Measurements from ENCODE around the gene TSPAN1. TPM values are rescaled to one million over a fixed set of nuclear protein-coding genes. Genes with fewer than 3 reads are reported as not detected.

TSPAN1 gene
- total RNA-seq, 1 experiment from 2014 or later = 26.1 TPM

- Histone ChIP-seq H3K4me1 (ENCODE audit: control insufficient read depth, insufficient read depth, low read length) (peaks cover 16% of the 10 kb centered on the region), H3K9me3 (ENCODE audit: control insufficient read depth, insufficient read depth, low read depth, low read length) (no peaks in the 10 kb centered on the region), H3K27me3 (ENCODE audit: control insufficient read depth, insufficient read depth, low read length) (no peaks in the 10 kb centered on the region), H3K4me3 (ENCODE audit: low read depth in 2 of 2, low read length in 2 of 2) (no peak overlapping the region), H3K36me3 (ENCODE audit: control insufficient read depth, insufficient read depth, low read length) (peaks cover 9% of the 10 kb centered on the region; the same call in 1 of the 2 replicates), H3K27ac (ENCODE audit: low read length) (no peak overlapping the region)
- TF ChIP-seq SIN3A (IDR thresholded peaks at IDR 0.05; ENCODE audit: borderline replicate concordance, insufficient read depth, low read depth, low read length) = no peak
- TF ChIP-seq TCF7L2 (IDR thresholded peaks at IDR 0.05; ENCODE audit: low read depth, low read length) = no peak
- no peak for TF ChIP-seq CTCF (IDR thresholded peaks at IDR 0.05)
- no peak for TF ChIP-seq REST (IDR thresholded peaks at IDR 0.05; ENCODE audit: insufficient read depth in 1 of 2, low read depth in 2 of 2, low read length in 1 of 2)
- TF ChIP-seq POLR2AphosphoS5 (IDR thresholded peaks at IDR 0.05; ENCODE audit: low read depth, low read length) = no peak
- intact Hi-C loops (cut with micrococcal nuclease; ENCODE audit: unreplicated experiment) (no loop called here), in situ Hi-C loops (cut with HindIII; ENCODE audit: low pct_unique_long_range_greater_than_20kb, low sequenced_read_pairs) (no loop called here)
- no peak for ATAC-seq
- DNase-seq (ENCODE audit: low read depth, low spot score) = no peak
- BruUV-seq (replicated peaks) = no TSS peak
- ChIA-PET CTCF (no interaction called here), POLR2A (interaction anchor here (0.6 to 1.8 kb wide), 2 partner anchors 10 to 146 kb away, joined by 3 to 6 read pairs; no protein-coding TSS in a partner anchor)
These were observed 19.2 kb downstream of the TSPAN1 start for GRCh38 chr1:46193984-46194570.

GRCh38 chr1:46194641-46195193, 19.8 kb downstream of the TSPAN1 start:
- Histone ChIP-seq H3K4me1 (ENCODE audit: control insufficient read depth, insufficient read depth, low read length) (peaks cover 21% of the 10 kb centered on the region), H3K9me3 (ENCODE audit: control insufficient read depth, insufficient read depth, low read depth, low read length) (no peaks in the 10 kb centered on the region), H3K4me3 (ENCODE audit: low read depth in 2 of 2, low read length in 2 of 2) (no peak overlapping the region), H3K36me3 (ENCODE audit: control insufficient read depth, insufficient read depth, low read length) (peaks cover 9% of the 10 kb centered on the region; the same call in 1 of the 2 replicates), H3K27me3 (ENCODE audit: control insufficient read depth, insufficient read depth, low read length) (no peaks in the 10 kb centered on the region), H3K27ac (ENCODE audit: low read length) (no peak overlapping the region)
- in situ Hi-C loops (cut with HindIII; ENCODE audit: low pct_unique_long_range_greater_than_20kb, low sequenced_read_pairs) = no loop called here
- intact Hi-C loops (cut with micrococcal nuclease; ENCODE audit: unreplicated experiment) = no loop called here
- CTCF ChIA-PET = no interaction called here
- TF ChIP-seq REST (IDR thresholded peaks at IDR 0.05; ENCODE audit: insufficient read depth in 1 of 2, low read depth in 2 of 2, low read length in 1 of 2) = no peak
- no peak for TF ChIP-seq SIN3A (IDR thresholded peaks at IDR 0.05; ENCODE audit: borderline replicate concordance, insufficient read depth, low read depth, low read length)
- no peak for TF ChIP-seq TCF7L2 (IDR thresholded peaks at IDR 0.05; ENCODE audit: low read depth, low read length)
- TF ChIP-seq POLR2AphosphoS5 (IDR thresholded peaks at IDR 0.05; ENCODE audit: low read depth, low read length) = no peak
- no peak for TF ChIP-seq CTCF (IDR thresholded peaks at IDR 0.05)
- BruUV-seq (replicated peaks) = TSS peak; percentile 70
- POLR2A ChIA-PET = interaction anchor here (0.6 to 1.8 kb wide), 2 partner anchors 11 to 147 kb away, joined by 3 to 6 read pairs; no protein-coding TSS in a partner anchor
- no peak for DNase-seq (ENCODE audit: low read depth, low spot score)
- no peak for ATAC-seq
